HUES48 (cell line): ENCODE data around the gene SAMD4A.

Source experiments
- H3K27ac ChIP-seq: one replicate; pipeline ENCODE4 v1.7.0; 2013; ENCODE audit warnings: low read depth, low read length, inconsistent platforms
- H3K27me3 ChIP-seq: 2 replicates; pipeline ENCODE4 v1.6.1; 2013; ENCODE audit warnings: mild to moderate bottlenecking, low read length; ENCODE audit not compliant: control insufficient read depth, insufficient read depth
- H3K36me3 ChIP-seq: 2 replicates; pipeline ENCODE4 v1.6.1; 2013; ENCODE audit warnings: low read length; ENCODE audit not compliant: control insufficient read depth, insufficient read depth
- H3K4me1 ChIP-seq: 2 replicates; pipeline ENCODE4 v1.6.1; 2013; ENCODE audit warnings: mild to moderate bottlenecking, low read length; ENCODE audit not compliant: control insufficient read depth, insufficient read depth
- H3K4me3 ChIP-seq: 2 replicates; pipeline ENCODE4 v1.5.1; 2013; ENCODE audit warnings: mild to moderate bottlenecking, low read depth, low read length
- H3K9ac ChIP-seq: 2 replicates; pipeline ENCODE4 v1.6.1; 2013; ENCODE audit warnings: mild to moderate bottlenecking, low read depth, low read length, moderate library complexity
- H3K9me3 ChIP-seq: 2 replicates; pipeline ENCODE4 v1.6.1; 2013; ENCODE audit warnings: low read length; ENCODE audit not compliant: control insufficient read depth, insufficient read depth

The SAMD4A gene

GRCh38 chr14:54734966-54735365, 168.0 kb downstream of the SAMD4A start:
- Histone ChIP-seq H3K4me1 (peaks cover 10% of the 10 kb centered on the region), H3K27ac (no peak overlapping the region), H3K36me3 (no peaks in the 10 kb centered on the region), H3K27me3 (no peaks in the 10 kb centered on the region; the same call in 1 of the 2 replicates), H3K9ac (no peak overlapping the region), H3K9me3 (no peaks in the 10 kb centered on the region), H3K4me3 (no peak overlapping the region)

GRCh38 chr14:54735424-54735823, 168.5 kb downstream of the SAMD4A start:
- Histone ChIP-seq H3K4me1 (peaks cover 6% of the 10 kb centered on the region), H3K36me3 (no peaks in the 10 kb centered on the region), H3K9me3 (no peaks in the 10 kb centered on the region), H3K27me3 (no peaks in the 10 kb centered on the region; the same call in 1 of the 2 replicates), H3K9ac (no peak overlapping the region), H3K27ac (no peak overlapping the region), H3K4me3 (no peak overlapping the region)

- Histone ChIP-seq H3K9ac (no peak overlapping the region), H3K9me3 (no peaks in the 10 kb centered on the region), H3K27me3 (no peaks in the 10 kb centered on the region; the same call in 1 of the 2 replicates), H3K4me3 (no peak overlapping the region), H3K36me3 (no peaks in the 10 kb centered on the region), H3K27ac (no peak overlapping the region), H3K4me1 (peaks cover 5% of the 10 kb centered on the region)
These were observed 170.3 kb downstream of the SAMD4A start for GRCh38 chr14:54737132-54737711.

- Histone ChIP-seq H3K27ac (no peak overlapping the region), H3K9me3 (no peaks in the 10 kb centered on the region), H3K9ac (no peak overlapping the region), H3K4me3 (no peak overlapping the region), H3K36me3 (no peaks in the 10 kb centered on the region), H3K27me3 (no peaks in the 10 kb centered on the region; the same call in 1 of the 2 replicates), H3K4me1 (peaks cover 5% of the 10 kb centered on the region)
These were observed 171.1 kb downstream of the SAMD4A start for GRCh38 chr14:54738009-54738408.

- H3K4me3 ChIP-seq, result no peak overlapping the region
- no peak overlapping the region for H3K27ac ChIP-seq
- no peaks in the 10 kb centered on the region for H3K9me3 ChIP-seq
- no peak overlapping the region for H3K9ac ChIP-seq
- no peaks in the 10 kb centered on the region for H3K36me3 ChIP-seq
- peaks cover 5% of the 10 kb centered on the region for H3K4me1 ChIP-seq
- no peaks in the 10 kb centered on the region; the same call in 1 of the 2 replicates for H3K27me3 ChIP-seq
These were observed 172.6 kb downstream of the SAMD4A start for GRCh38 chr14:54739514-54739913.

- H3K9ac ChIP-seq, result no peak overlapping the region
These were observed 175.8 kb downstream of the SAMD4A start for GRCh38 chr14:54742492-54743350.

GRCh38 chr14:54743382-54743781, 176.5 kb downstream of the SAMD4A start:
- no peaks in the 10 kb centered on the region for H3K36me3 ChIP-seq
- H3K27me3 ChIP-seq, result no peaks in the 10 kb centered on the region
- H3K4me3 ChIP-seq, result no peak overlapping the region
- H3K27ac ChIP-seq, result no peak overlapping the region
- H3K9ac ChIP-seq, result no peak overlapping the region
- no peaks in the 10 kb centered on the region for H3K4me1 ChIP-seq
- no peaks in the 10 kb centered on the region for H3K9me3 ChIP-seq

More at GRCh38 chr14:54742492-54743350, 175.8 kb downstream of the SAMD4A start:
- no peaks in the 10 kb centered on the region for H3K36me3 ChIP-seq
- H3K4me1 ChIP-seq, result no peaks in the 10 kb centered on the region
- no peak overlapping the region for H3K27ac ChIP-seq
- H3K27me3 ChIP-seq, result no peaks in the 10 kb centered on the region
- no peak overlapping the region for H3K4me3 ChIP-seq
- H3K9me3 ChIP-seq, result no peaks in the 10 kb centered on the region

- no peaks in the 10 kb centered on the region for H3K36me3 ChIP-seq
- H3K4me1 ChIP-seq, result no peaks in the 10 kb centered on the region
- no peak overlapping the region for H3K9ac ChIP-seq
- no peak overlapping the region for H3K4me3 ChIP-seq
- H3K27ac ChIP-seq, result no peak overlapping the region
- no peaks in the 10 kb centered on the region for H3K27me3 ChIP-seq
- H3K9me3 ChIP-seq, result no peaks in the 10 kb centered on the region
These were observed 179.1 kb downstream of the SAMD4A start for GRCh38 chr14:54746019-54746418.

GRCh38 chr14:54747616-54748015, 180.7 kb downstream of the SAMD4A start:
- no peak overlapping the region for H3K4me3 ChIP-seq
- no peaks in the 10 kb centered on the region for H3K9me3 ChIP-seq
- H3K36me3 ChIP-seq, result no peaks in the 10 kb centered on the region
- H3K27ac ChIP-seq, result no peak overlapping the region
- no peak overlapping the region for H3K9ac ChIP-seq
- H3K4me1 ChIP-seq, result no peaks in the 10 kb centered on the region
- H3K27me3 ChIP-seq, result no peaks in the 10 kb centered on the region

GRCh38 chr14:54749180-54749579, 182.3 kb downstream of the SAMD4A start:
- Histone ChIP-seq H3K4me1 (no peaks in the 10 kb centered on the region), H3K27me3 (no peaks in the 10 kb centered on the region), H3K9ac (no peak overlapping the region), H3K9me3 (no peaks in the 10 kb centered on the region), H3K4me3 (no peak overlapping the region), H3K36me3 (no peaks in the 10 kb centered on the region), H3K27ac (no peak overlapping the region)

GRCh38 chr14:54749727-54750126, 182.8 kb downstream of the SAMD4A start:
- Histone ChIP-seq H3K36me3 (no peaks in the 10 kb centered on the region), H3K4me3 (no peak overlapping the region), H3K9ac (no peak overlapping the region), H3K27me3 (no peaks in the 10 kb centered on the region), H3K4me1 (no peaks in the 10 kb centered on the region), H3K9me3 (no peaks in the 10 kb centered on the region), H3K27ac (no peak overlapping the region)
